ENCODE measurements around the gene FBN1.

FBN1 gene

GRCh38 chr15:48617619-48618018 is 27.9 kb downstream of the FBN1 start:
- DNase-seq = no peak

- DNase-seq = no peak
Measured at GRCh38 chr15:48616216-48616615, 29.3 kb downstream of the FBN1 start.

GRCh38 chr15:48614051-48614450 is 31.5 kb downstream of the FBN1 start:
- no peak for DNase-seq

GRCh38 chr15:48609486-48609885 is 36.0 kb downstream of the FBN1 start:
- DNase-seq = no peak

- no peak for DNase-seq
Measured at GRCh38 chr15:48607846-48608245, 37.7 kb downstream of the FBN1 start.

- no peak for DNase-seq
Measured at GRCh38 chr15:48604567-48604966, 40.9 kb downstream of the FBN1 start.

- DNase-seq = no peak
Measured at GRCh38 chr15:48603922-48604321, 41.6 kb downstream of the FBN1 start.

- no peak for DNase-seq
Measured at GRCh38 chr15:48603123-48603500, 42.4 kb downstream of the FBN1 start.

GRCh38 chr15:48602358-48603122 is 43.0 kb downstream of the FBN1 start:
- no peak for DNase-seq

- DNase-seq = no peak
Measured at GRCh38 chr15:48601095-48601494, 44.4 kb downstream of the FBN1 start.

GRCh38 chr15:48596841-48597240 is 48.7 kb downstream of the FBN1 start:
- no peak for DNase-seq

GRCh38 chr15:48596415-48596814 is 49.1 kb downstream of the FBN1 start:
- DNase-seq = no peak

- no peak for DNase-seq
Measured at GRCh38 chr15:48595981-48596380, 49.5 kb downstream of the FBN1 start.

GRCh38 chr15:48592933-48593332 is 52.6 kb downstream of the FBN1 start:
- no peak for DNase-seq

- DNase-seq = no peak
Measured at GRCh38 chr15:48592221-48592731, 53.2 kb downstream of the FBN1 start.

GRCh38 chr15:48590723-48591122 is 54.8 kb downstream of the FBN1 start:
- DNase-seq = no peak

- no peak for DNase-seq
Measured at GRCh38 chr15:48584812-48585563, 60.5 kb downstream of the FBN1 start.

GRCh38 chr15:48584090-48584811 is 61.3 kb downstream of the FBN1 start:
- no peak for DNase-seq

- no peak for DNase-seq
Measured at GRCh38 chr15:48582452-48583247, 62.9 kb downstream of the FBN1 start.

- DNase-seq = no peak
Measured at GRCh38 chr15:48581219-48581618, 64.3 kb downstream of the FBN1 start.

- no peak for DNase-seq
Measured at GRCh38 chr15:48580736-48581135, 64.8 kb downstream of the FBN1 start.

- DNase-seq = no peak
Measured at GRCh38 chr15:48579945-48580671, 65.4 kb downstream of the FBN1 start.

Measured in CD4-positive, alpha-beta T cell treated with Interleukin-12 subunit alpha and Interleukin-12 subunit beta, for 1 hour (primary cell).